Limb (tissue), 2 donors: Measurements from ENCODE around the gene TMEM178B.
"Not testable (repeated sequence)": the region's sequence is repeated elsewhere in the genome, so short reads cannot be mapped to it uniquely, and the experiment has no call there.

Experiments used
- DNase-seq, 2 donors: peaks; one replicate each; pipeline ENCODE4 v3.0.0-alpha.2; 2016; ENCODE audit errors: extremely low spot score in 2 of 2

Gene TMEM178B

GRCh38 chr7:141302617-141303016 lies 228.8 kb downstream of the TMEM178B start:
- DNase-seq = no peak

GRCh38 chr7:141304291-141304690 lies 230.4 kb downstream of the TMEM178B start:
- no peak for DNase-seq

- no peak for DNase-seq
Measured at GRCh38 chr7:141306081-141306480, 232.2 kb downstream of the TMEM178B start.

GRCh38 chr7:141312395-141312794 lies 238.5 kb downstream of the TMEM178B start:
- DNase-seq = no peak

GRCh38 chr7:141312828-141313521 lies 239.1 kb downstream of the TMEM178B start:
- DNase-seq = no peak

GRCh38 chr7:141313896-141314295 lies 240.0 kb downstream of the TMEM178B start:
- no peak for DNase-seq

- no peak for DNase-seq
Measured at GRCh38 chr7:141317033-141317585, 243.2 kb downstream of the TMEM178B start.

- no peak for DNase-seq
Measured at GRCh38 chr7:141320287-141320686, 246.4 kb downstream of the TMEM178B start.

GRCh38 chr7:141322383-141322782 lies 248.5 kb downstream of the TMEM178B start:
- DNase-seq = no peak

- DNase-seq = no peak
Measured at GRCh38 chr7:141323826-141324225, 250.0 kb downstream of the TMEM178B start.

- DNase-seq = no peak
Measured at GRCh38 chr7:141324870-141325269, 251.0 kb downstream of the TMEM178B start.

GRCh38 chr7:141325275-141325674 lies 251.4 kb downstream of the TMEM178B start:
- no peak for DNase-seq

- DNase-seq = no peak
Measured at GRCh38 chr7:141328290-141328689, 254.4 kb downstream of the TMEM178B start.

- not testable (repeated sequence) for DNase-seq
Measured at GRCh38 chr7:141330285-141330684, 256.4 kb downstream of the TMEM178B start.

GRCh38 chr7:141333459-141333858 lies 259.6 kb downstream of the TMEM178B start:
- DNase-seq = peak in 1 of 2 donors; percentile 31

GRCh38 chr7:141335164-141335563 lies 261.3 kb downstream of the TMEM178B start:
- no peak for DNase-seq

GRCh38 chr7:141339603-141340002 lies 265.7 kb downstream of the TMEM178B start:
- DNase-seq = no peak

GRCh38 chr7:141340991-141341390 lies 267.1 kb downstream of the TMEM178B start:
- no peak for DNase-seq

- no peak for DNase-seq
Measured at GRCh38 chr7:141342621-141343408, 269.0 kb downstream of the TMEM178B start.

- no peak for DNase-seq
Measured at GRCh38 chr7:141344153-141344935, 270.5 kb downstream of the TMEM178B start.

GRCh38 chr7:141348728-141349127 lies 274.9 kb downstream of the TMEM178B start:
- DNase-seq = no peak

- DNase-seq = no peak
Measured at GRCh38 chr7:141349338-141349737, 275.5 kb downstream of the TMEM178B start.
